ENCODE measurements around the gene LTBP3.

- no peak for TF ChIP-seq SIN3A (IDR thresholded peaks at IDR 0.05; ENCODE audit: borderline replicate concordance, low read depth, low read length)
- no peak for TF ChIP-seq RFX5 (IDR thresholded peaks at IDR 0.05; ENCODE audit: low read length)
- TF ChIP-seq EP300 (IDR thresholded peaks at IDR 0.05; ENCODE audit: borderline replicate concordance in 1 of 2, low read depth in 1 of 2, low read length in 1 of 2) = no peak
- TF ChIP-seq USF1 (IDR thresholded peaks at IDR 0.05; ENCODE audit: borderline replicate concordance, low read depth) = no peak
- TF ChIP-seq EZH2phosphoT487 (IDR thresholded peaks at IDR 0.05; ENCODE audit: borderline replicate concordance, low read depth) = no peak
- TF ChIP-seq POLR2AphosphoS5 (IDR thresholded peaks at IDR 0.05; ENCODE audit: low read depth, low read length) = no peak
- TF ChIP-seq YY1 (IDR thresholded peaks at IDR 0.05; ENCODE audit: low read depth) = no peak
- TF ChIP-seq JUND (IDR thresholded peaks at IDR 0.05) = no peak
- TF ChIP-seq CTCF (IDR thresholded peaks at IDR 0.05) = no peak
- no peak for TF ChIP-seq REST (IDR thresholded peaks at IDR 0.05; ENCODE audit: low read depth, low read length)
- no peak for TF ChIP-seq RAD21 (IDR thresholded peaks at IDR 0.05; ENCODE audit: low read length)
- no peak for TF ChIP-seq CHD2 (IDR thresholded peaks at IDR 0.05; ENCODE audit: low read length, partially characterized antibody)
- no peak for TF ChIP-seq PBX3 (IDR thresholded peaks at IDR 0.05)
- TF ChIP-seq TAF1 (IDR thresholded peaks at IDR 0.05; ENCODE audit: borderline replicate concordance, low read depth, low read length) = no peak
Measured at GRCh38 chr11:65578134-65578533, 20.0 kb upstream of the LTBP3 start.
